ENCODE data around the gene TRPM3.

DNA sequence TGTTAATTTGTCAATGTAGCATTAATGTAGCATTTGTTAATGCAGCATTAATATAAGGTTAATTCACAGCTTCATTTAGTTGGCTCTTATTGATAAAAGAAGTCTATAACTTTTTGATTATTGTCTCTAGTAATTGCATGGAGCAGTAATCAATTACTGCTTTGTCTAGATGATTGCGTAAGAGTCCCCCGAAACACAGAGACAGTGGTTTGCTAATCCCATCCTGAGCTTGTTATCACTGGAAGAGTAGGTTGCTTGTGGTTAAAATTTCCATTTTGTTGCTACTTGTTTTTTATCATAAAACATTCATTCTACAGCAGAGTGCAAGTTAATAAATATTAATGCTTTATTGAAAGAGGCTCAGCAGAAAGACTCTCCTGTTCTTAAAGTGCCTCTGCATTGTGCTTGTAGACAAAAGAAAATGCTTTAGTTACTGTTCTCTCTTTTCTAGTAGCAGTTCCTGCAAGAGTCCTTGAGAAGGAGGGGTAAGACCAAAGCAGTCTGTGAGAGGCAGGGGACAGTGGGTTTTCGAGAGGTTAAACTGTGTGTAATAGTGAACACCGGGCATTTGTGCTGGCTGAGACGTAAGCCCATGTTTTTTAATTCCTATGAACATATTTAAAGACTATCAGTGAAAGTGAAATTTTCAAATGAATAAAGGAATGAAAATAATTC, 291.7 kb downstream of the TRPM3 start:
- TF ChIP-seq POLR2AphosphoS5 (IDR thresholded peaks at IDR 0.05; ENCODE audit: control insufficient read depth, insufficient read depth, low read depth, low read length) (no peak), FOXJ3 (CRISPR knock-in tag; IDR thresholded peaks at IDR 0.05) (no peak), ZNF282 (CRISPR knock-in tag; IDR thresholded peaks at IDR 0.05) (no peak), TAL1 (IDR thresholded peaks at IDR 0.05) (no peak), PHF21A (IDR thresholded peaks at IDR 0.05; ENCODE audit: borderline replicate concordance, low read depth) (no peak)
- TF ChIP-seq, protein P1, sequence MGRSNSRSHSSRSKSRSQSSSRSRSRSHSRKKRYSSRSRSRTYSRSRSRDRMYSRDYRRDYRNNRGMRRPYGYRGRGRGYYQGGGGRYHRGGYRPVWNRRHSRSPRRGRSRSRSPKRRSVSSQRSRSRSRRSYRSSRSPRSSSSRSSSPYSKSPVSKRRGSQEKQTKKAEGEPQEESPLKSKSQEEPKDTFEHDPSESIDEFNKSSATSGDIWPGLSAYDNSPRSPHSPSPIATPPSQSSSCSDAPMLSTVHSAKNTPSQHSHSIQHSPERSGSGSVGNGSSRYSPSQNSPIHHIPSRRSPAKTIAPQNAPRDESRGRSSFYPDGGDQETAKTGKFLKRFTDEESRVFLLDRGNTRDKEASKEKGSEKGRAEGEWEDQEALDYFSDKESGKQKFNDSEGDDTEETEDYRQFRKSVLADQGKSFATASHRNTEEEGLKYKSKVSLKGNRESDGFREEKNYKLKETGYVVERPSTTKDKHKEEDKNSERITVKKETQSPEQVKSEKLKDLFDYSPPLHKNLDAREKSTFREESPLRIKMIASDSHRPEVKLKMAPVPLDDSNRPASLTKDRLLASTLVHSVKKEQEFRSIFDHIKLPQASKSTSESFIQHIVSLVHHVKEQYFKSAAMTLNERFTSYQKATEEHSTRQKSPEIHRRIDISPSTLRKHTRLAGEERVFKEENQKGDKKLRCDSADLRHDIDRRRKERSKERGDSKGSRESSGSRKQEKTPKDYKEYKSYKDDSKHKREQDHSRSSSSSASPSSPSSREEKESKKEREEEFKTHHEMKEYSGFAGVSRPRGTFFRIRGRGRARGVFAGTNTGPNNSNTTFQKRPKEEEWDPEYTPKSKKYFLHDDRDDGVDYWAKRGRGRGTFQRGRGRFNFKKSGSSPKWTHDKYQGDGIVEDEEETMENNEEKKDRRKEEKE (IDR thresholded peaks at IDR 0.05; ENCODE audit: borderline replicate concordance in 1 of 2, control insufficient read depth in 1 of 2, low read depth in 2 of 2, low read length in 1 of 2), result no peak
- TF ChIP-seq, protein P2, sequence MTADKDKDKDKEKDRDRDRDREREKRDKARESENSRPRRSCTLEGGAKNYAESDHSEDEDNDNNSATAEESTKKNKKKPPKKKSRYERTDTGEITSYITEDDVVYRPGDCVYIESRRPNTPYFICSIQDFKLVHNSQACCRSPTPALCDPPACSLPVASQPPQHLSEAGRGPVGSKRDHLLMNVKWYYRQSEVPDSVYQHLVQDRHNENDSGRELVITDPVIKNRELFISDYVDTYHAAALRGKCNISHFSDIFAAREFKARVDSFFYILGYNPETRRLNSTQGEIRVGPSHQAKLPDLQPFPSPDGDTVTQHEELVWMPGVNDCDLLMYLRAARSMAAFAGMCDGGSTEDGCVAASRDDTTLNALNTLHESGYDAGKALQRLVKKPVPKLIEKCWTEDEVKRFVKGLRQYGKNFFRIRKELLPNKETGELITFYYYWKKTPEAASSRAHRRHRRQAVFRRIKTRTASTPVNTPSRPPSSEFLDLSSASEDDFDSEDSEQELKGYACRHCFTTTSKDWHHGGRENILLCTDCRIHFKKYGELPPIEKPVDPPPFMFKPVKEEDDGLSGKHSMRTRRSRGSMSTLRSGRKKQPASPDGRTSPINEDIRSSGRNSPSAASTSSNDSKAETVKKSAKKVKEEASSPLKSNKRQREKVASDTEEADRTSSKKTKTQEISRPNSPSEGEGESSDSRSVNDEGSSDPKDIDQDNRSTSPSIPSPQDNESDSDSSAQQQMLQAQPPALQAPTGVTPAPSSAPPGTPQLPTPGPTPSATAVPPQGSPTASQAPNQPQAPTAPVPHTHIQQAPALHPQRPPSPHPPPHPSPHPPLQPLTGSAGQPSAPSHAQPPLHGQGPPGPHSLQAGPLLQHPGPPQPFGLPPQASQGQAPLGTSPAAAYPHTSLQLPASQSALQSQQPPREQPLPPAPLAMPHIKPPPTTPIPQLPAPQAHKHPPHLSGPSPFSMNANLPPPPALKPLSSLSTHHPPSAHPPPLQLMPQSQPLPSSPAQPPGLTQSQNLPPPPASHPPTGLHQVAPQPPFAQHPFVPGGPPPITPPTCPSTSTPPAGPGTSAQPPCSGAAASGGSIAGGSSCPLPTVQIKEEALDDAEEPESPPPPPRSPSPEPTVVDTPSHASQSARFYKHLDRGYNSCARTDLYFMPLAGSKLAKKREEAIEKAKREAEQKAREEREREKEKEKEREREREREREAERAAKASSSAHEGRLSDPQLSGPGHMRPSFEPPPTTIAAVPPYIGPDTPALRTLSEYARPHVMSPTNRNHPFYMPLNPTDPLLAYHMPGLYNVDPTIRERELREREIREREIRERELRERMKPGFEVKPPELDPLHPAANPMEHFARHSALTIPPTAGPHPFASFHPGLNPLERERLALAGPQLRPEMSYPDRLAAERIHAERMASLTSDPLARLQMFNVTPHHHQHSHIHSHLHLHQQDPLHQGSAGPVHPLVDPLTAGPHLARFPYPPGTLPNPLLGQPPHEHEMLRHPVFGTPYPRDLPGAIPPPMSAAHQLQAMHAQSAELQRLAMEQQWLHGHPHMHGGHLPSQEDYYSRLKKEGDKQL (CRISPR knock-in tag; IDR thresholded peaks at IDR 0.05; ENCODE audit: borderline replicate concordance), result no peak

Data from K562 (cell line).